Midbrain (tissue), 1 donor: Measurements from ENCODE around the gene SUN2.
A peak's percentile ranks its signal among the peaks of the same experiment; 100 is the strongest.

ENCODE experiments used
- DNase-seq: peaks from one replicate; lab custom pipeline; 2025; lab: John Stamatoyannopoulos, UW

SUN2 gene

DNA sequence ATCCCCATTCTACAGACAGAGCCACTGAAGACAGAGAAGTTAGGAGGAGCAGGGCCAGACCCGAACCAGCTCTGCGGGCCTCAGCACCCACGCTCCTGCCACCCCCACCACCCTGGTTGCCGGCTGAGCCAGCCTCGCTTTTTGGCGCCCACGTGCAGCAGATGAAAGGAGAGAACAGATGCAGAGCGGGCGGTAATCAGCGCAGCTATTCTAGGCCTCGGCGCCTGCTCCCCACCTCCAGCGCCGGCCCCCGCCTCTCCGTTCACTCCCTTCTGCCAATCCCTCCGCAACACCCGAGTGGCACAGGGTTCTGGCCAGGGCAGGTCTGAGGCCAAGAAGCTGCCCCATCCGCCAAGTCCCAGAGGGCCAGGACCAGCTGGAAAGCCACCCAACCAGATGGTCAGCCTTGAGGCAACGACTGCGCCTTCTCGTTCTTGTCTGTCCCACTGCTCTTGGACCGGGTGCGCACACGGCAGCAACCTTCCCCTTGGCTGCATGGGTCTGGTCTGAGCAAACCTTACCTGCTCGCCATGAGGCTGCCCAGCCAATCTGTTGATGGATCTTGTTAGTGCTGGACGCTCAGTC is 21.4 kb upstream of the SUN2 start:
- DNase-seq: no peak

- DNase-seq: no peak
Observed at GRCh38 chr22:38776086-38776485, 20.3 kb upstream of the SUN2 start.

GRCh38 chr22:38775656-38776055 is 19.9 kb upstream of the SUN2 start:
- DNase-seq: no peak

GRCh38 chr22:38774496-38775166 is 18.8 kb upstream of the SUN2 start:
- no peak for DNase-seq

DNA sequence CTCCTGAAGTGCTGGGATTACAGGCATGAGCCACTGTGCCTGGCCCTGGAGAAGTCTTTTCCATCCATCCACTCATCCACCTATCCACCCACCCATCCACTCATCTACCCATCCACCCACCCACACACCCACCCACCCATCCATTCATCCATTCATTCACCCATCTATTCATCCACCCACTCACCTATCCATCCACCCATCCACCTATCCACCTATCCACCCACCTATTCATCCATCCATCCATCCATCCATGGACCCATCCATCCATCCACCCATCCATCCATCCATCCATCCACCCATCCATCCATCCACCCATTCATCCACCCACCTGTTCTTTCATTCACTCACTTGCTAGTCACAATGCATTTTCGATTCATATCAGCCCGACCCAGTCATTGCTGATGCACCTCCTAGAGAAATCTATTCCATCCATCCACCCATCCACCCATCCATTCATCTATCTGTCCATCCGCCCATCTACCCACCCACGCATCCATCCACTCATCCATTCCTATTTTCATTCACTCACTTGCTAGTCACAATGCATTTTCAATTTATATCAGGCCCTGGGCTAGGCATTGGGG is 17.7 kb upstream of the SUN2 start:
- no peak for DNase-seq

- no peak for DNase-seq
Observed at GRCh38 chr22:38772623-38772873, 16.8 kb upstream of the SUN2 start.

DNA sequence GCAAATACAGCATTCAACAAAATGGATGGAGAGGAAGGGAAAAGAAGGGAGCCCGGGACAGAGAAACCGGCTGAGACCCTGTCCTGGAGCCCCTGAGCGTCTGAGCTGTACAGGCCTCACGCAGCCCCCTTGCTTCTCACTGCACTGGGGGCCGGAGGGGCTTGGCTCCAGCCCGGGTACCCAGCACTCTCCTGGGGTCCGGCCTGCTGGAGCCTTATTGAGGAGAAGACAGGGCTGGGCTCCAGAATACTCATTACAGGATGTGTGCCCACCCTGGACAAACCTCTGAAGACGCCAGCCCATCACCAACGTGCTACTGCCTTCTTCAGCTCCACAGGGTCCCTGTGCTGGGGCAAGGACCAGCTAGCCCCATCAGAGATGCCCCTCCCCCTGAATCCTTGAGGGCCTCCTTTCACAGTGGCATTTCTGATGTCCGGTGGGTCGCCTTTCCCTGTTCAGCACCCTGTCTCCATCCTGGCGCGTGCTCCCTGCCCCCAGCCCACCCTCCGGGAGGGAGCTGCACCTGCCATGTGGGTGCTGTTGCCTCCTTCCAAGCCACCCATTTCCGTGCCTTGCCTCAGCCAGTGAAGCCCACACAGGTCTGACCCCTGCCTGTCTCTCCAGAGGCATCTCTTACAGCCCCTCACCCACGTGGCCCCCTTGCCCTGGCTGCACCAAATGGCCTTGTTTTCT is 14.6 kb upstream of the SUN2 start:
- no peak for DNase-seq

GRCh38 chr22:38768036-38768435 is 12.2 kb upstream of the SUN2 start:
- no peak for DNase-seq

GRCh38 chr22:38767313-38767712 is 11.5 kb upstream of the SUN2 start:
- no peak for DNase-seq

DNA sequence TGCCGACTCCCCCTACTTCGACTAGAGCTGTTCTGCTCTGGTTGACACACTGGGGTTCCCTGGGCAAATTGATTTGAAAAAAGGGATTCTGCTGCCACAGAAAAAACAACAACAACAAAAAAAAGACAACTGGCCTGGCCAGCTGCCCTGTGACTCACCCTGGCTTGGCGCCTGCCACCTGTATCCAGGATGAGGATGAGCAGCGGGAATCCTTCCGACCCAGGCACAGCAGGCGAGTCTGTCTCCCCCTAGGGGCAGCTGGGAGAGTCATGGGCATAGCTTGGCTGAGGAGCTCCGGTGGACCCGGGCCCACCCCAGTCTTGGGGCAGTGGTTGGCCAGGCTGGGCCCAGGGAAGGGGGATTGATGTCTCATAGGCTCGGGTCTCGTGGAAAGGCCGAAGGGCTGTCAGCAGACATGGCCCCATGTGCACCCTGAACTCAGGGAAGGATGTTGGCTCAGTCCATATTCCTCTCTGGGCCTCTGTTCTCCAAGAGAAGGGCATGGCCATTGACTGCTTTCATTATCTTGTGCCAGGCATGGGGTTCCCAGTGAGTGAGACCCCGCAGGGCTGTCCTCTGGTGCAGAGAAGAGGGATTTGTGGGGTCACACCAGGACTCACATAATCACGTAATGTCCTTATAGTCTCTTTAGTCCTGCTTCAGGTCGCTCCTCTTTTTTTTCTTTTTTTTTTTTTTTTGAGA is 10.4 kb upstream of the SUN2 start:
- peak; percentile 69 for DNase-seq

GRCh38 chr22:38762551-38762983 is 6.8 kb upstream of the SUN2 start:
- peak; percentile 17 for DNase-seq

- DNase-seq: no peak
Observed at GRCh38 chr22:38761202-38762162, 5.7 kb upstream of the SUN2 start.

DNA sequence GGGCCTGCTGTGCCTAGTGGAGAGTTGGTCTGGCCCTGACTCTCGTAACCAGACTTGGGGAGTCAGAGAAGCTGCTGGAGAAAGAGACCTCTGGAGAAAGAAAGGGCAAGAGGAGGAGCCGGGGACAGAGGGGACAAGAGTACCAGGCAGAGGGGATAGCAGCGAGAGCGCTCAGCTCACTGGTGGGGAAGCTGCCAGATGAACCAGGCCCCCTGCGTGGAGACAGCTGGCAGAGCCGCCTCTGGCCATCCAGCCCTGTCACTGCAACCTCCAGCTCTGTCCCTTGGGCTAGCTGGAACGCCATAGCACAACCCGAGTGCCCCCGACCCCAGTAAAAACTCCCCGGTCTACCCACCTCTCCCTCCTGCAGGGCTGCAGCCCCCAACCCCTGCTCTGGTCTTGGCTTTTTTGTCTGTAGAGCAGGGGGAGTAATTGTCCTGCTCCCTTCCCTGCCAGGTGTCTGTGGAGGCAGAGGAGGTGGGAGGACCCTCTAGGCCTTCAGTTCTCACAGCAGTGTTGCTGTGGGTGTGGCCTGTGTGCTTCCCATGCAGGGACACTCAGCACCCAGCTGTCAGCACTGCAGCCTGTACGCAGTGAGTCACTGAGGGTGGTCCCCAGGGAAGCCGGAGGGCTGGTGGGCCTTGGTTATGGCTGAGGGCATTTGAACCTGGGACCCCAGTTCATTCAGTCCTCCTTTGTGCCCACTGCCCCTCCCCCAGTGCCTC is 4.8 kb upstream of the SUN2 start:
- DNase-seq: peak; percentile 35

GRCh38 chr22:38759005-38759404 is 3.2 kb upstream of the SUN2 start:
- DNase-seq: no peak

DNA sequence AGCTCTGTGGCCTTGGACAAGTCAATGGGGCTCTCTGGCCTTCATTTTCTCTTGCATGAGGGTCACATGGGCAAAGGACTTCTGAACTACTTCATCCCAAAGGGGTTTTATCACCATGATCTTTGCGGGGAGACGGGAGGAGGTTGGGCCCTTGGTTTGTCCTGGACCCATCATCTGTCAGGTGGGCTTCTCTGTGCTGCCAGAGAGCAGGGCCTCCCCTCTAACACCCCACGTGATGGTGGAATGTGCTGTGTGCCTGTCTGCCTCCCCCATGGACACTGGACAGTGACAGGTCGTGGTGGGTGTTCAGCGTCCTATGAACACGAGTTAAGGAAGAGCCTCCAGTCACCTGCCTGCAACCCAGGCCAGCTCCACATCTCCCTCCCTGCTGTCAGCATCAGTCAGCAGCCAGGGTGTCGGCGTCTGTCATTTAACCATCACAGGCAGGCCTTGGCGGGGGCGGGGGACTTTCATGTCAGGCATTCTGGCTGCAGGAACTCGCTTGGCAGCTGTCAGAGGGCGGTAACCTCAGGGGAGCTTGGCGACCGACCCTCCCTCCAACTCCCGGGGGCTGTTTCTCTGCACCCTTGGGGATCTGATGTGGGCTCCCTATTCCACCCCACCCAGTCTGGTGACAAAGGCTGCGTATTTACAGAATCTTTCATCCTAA is 2.6 kb upstream of the SUN2 start:
- DNase-seq: no peak

GRCh38 chr22:38757464-38757757 is 1.6 kb upstream of the SUN2 start:
- DNase-seq: no peak

DNA sequence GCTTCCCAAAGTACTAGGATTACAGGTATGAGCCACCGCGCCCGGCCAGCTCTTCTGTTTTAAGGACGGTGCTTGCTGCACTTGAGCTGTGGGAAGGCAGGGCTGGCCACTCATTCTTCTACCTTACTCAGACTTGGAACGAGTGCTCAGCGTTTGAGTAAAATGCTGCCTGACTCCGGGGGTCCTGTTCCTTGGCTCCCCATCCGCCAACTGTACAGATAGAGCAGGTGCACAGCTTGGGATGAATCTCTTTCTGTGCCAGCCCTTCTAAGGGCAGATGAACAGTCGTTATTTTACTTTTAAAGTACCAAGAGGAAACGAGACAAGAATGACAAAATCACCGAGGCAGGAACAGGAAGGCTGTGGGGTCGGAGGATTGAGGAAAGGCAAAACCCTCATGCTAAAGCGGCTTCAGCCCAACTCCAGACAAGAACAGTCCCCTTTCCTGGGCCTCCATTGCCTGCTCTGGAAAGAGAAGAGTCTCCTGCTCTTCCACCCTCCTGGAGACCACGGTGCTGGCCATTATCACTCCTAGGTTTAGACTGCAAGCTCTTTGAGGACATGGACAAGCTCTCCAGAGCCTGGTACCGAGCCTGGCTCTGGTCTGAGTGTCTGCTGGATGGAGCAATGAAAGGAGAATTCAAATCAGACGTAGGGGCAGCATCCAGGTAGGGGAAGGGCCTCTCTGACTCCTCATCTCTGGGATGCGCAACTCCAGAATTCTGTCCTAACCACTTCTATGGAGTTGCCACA is 1.1 kb upstream of the SUN2 start:
- DNase-seq: no peak

DNA sequence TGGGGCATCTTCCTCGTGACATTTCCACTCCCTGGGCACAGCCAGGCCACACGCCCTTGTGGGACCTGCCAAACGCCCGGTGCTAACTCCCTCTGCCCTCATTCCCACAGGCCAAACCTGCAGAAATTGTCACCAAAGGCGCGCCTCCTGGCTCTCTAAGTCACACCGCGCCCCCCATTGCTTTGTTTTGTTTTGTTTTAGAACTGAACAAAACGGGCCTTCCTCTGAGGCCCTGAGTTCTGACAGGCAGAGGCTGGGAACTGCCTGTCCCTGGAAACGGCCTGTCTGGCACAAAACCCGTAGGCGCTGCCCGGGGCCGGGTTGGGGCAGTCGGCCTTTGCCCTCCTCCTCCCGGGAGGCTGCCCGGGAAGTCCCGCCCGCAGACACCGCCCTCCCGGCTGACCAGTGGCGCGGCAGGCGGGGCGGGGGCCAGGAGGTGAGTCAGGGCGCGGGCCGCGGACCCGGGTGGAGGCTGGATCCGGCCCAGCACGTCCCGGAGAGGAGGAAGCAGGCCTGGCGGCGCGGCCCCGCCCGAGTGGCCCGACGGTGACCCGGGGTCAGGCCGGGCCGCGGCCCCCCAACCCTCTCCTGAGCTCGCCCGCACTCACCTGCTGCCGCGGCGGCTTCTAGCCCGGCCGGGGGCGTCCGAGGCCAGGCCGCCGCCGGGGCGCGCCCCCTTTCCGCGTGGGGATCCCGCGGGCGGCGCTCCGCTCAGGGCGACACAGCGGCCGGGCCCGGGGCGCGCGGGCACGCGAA is 465 bp downstream of the SUN2 start:
- peak; percentile 85 for DNase-seq

DNA sequence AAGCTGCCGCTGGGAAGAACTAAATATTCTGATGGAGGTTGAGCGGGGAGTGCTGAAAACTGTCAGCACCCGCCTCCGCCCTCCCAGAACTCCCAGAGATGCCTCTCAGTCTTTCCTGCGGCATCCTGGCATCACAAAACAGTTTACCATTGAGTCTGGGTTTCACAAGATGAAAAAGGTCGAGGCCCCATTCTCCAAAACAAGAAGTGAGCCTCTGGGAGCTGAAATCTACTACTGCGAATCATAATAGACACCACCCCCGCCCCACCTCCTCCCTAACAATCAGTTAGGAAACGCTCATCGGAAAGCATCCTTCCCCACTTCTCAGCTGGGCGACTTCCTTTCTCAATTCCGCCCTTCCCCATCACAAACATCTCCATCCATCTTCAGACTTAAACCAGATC is 1.0 kb downstream of the SUN2 start:
- peak; percentile 52 for DNase-seq
